Measurements from ENCODE around the gene PRMT3. TPM values are rescaled to one million over a fixed set of nuclear protein-coding genes. Genes with fewer than 3 reads are reported as not detected.
A peak's percentile ranks its signal among the peaks of the same experiment; 100 is the strongest.

PRMT3 gene
- 37.7 and 39.6 TPM in 2 replicates for total RNA-seq (2014; rRNA removed; shearing (Covaris generic); ENCODE audit: low replicate concordance)

GRCh38 chr11:20387261-20388095, at the start of gene PRMT3:
TSS of gene PRMT3 (plus strand) at chr11:20387716. CDS start at chr11:20387747, 31 bp downstream.
- DNase-seq, result peak; percentile 99
- H3K4me2 ChIP-seq (ENCODE audit: low read depth, low read length, poor library complexity, severe bottlenecking), result peak within 1 kb of the TSS; percentile 84
- H3K9me2 ChIP-seq (replicated peaks; ENCODE audit: insufficient read depth, low read length), result no peaks in the 10 kb centered on the region
- peaks cover 41% of the 10 kb centered on the region for H3K79me2 ChIP-seq (ENCODE audit: low read length)
- no peaks in the 10 kb centered on the region for H3K9me3 ChIP-seq (ENCODE audit: low read length)
- peaks cover 11% of the 10 kb centered on the region for H3K4me1 ChIP-seq (ENCODE audit: low read length)
- H3K27ac ChIP-seq (ENCODE audit: low read length), result peak within 1 kb of the TSS; percentile 74
- H3K27me3 ChIP-seq (ENCODE audit: low read length), result no peaks in the 10 kb centered on the region
- H3K4me3 ChIP-seq (ENCODE audit: low read length), result peak within 1 kb of the TSS; percentile 91
- H4K20me1 ChIP-seq (ENCODE audit: insufficient read depth, low read depth, low read length), result no peaks in the 10 kb centered on the region
- peak within 1 kb of the TSS; percentile 99 for H3K9ac ChIP-seq (ENCODE audit: low read length)
- peaks cover 20% of the 10 kb centered on the region; the same call in 1 of the 2 replicates for H3K36me3 ChIP-seq (ENCODE audit: insufficient read depth, low read length)
- H2AFZ ChIP-seq (ENCODE audit: low read length), result no peak within 1 kb of the TSS; the same call in 1 of the 2 replicates

GRCh38 chr11:20342347-20343141, 45.0 kb upstream of the PRMT3 start:
- Histone ChIP-seq H4K20me1 (ENCODE audit: insufficient read depth, low read depth, low read length) (no peaks in the 10 kb centered on the region), H3K4me3 (ENCODE audit: low read length) (no peak overlapping the region), H3K9me2 (replicated peaks; ENCODE audit: insufficient read depth, low read length) (no peaks in the 10 kb centered on the region), H3K27me3 (ENCODE audit: low read length) (no peaks in the 10 kb centered on the region), H3K79me2 (ENCODE audit: low read length) (no peaks in the 10 kb centered on the region), H2AFZ (ENCODE audit: low read length) (no peak overlapping the region), H3K9ac (ENCODE audit: low read length) (no peak overlapping the region), H3K4me1 (ENCODE audit: low read length) (peaks cover 6% of the 10 kb centered on the region), H3K9me3 (ENCODE audit: low read length) (no peaks in the 10 kb centered on the region), H3K36me3 (ENCODE audit: insufficient read depth, low read length) (no peaks in the 10 kb centered on the region), H3K4me2 (ENCODE audit: low read depth, low read length, poor library complexity, severe bottlenecking) (no peak overlapping the region), H3K27ac (ENCODE audit: low read length) (no peak overlapping the region)
- DNase-seq, result no peak

DNA sequence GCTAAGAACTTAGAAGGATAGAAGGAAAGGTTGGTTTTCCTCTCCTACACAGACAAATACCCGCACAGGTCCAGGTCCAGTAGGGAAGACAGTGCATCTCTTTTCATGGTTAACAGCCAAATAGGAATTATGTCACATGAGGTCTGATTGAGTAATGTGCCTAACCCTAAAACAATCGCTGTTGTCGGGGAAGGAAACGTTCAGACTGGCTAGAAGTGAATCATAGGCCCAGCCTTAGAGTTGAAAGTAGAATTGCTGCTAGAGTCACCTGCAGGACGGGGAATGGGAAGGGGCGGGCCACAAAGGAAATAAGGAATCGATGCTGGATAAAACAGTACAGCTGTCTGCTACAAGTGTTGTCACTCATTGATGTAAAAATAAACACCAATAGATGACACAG, 36.4 kb upstream of the PRMT3 start:
- no peak overlapping the region for H3K4me2 ChIP-seq (ENCODE audit: low read depth, low read length, poor library complexity, severe bottlenecking)
- no peaks in the 10 kb centered on the region for H3K79me2 ChIP-seq (ENCODE audit: low read length)
- H3K9ac ChIP-seq (ENCODE audit: low read length), result no peak overlapping the region
- no peaks in the 10 kb centered on the region for H4K20me1 ChIP-seq (ENCODE audit: insufficient read depth, low read depth, low read length)
- no peak for DNase-seq
- H3K27me3 ChIP-seq (ENCODE audit: low read length), result no peaks in the 10 kb centered on the region
- H3K4me1 ChIP-seq (ENCODE audit: low read length), result peaks cover 6% of the 10 kb centered on the region
- H2AFZ ChIP-seq (ENCODE audit: low read length), result no peak overlapping the region
- no peaks in the 10 kb centered on the region for H3K36me3 ChIP-seq (ENCODE audit: insufficient read depth, low read length)
- H3K9me3 ChIP-seq (ENCODE audit: low read length), result no peaks in the 10 kb centered on the region
- no peak overlapping the region for H3K27ac ChIP-seq (ENCODE audit: low read length)
- H3K4me3 ChIP-seq (ENCODE audit: low read length), result no peak overlapping the region
- H3K9me2 ChIP-seq (replicated peaks; ENCODE audit: insufficient read depth, low read length), result no peaks in the 10 kb centered on the region

DNA sequence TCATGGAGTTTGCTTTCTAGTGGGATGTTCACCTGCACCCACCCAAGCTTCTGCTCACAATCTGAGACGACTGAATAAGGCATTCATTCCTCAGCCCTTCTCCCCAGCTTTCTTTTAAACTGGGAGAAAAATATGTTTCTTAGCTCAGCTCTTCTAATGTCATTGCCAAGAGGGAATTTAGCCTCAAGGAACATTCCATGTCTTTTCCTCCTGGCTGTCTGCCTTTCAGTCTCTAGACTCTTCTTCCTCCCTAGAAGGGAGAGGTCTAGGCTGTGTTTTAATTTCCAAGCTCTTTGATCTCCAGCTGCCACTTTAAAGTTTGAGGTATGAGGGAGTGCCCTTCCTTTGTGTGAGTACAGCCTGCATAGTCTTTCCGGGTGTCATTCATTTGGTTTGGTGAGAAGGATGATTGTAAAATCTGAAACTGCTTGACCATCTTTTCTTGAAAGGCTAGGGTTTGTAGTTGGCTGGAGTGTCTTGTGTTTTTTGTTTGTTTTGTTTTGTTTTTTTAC, 35.7 kb upstream of the PRMT3 start:
- Histone ChIP-seq H3K27me3 (ENCODE audit: low read length) (no peaks in the 10 kb centered on the region), H3K4me2 (ENCODE audit: low read depth, low read length, poor library complexity, severe bottlenecking) (no peak overlapping the region), H4K20me1 (ENCODE audit: insufficient read depth, low read depth, low read length) (no peaks in the 10 kb centered on the region), H3K27ac (ENCODE audit: low read length) (no peak overlapping the region), H3K79me2 (ENCODE audit: low read length) (no peaks in the 10 kb centered on the region), H3K36me3 (ENCODE audit: insufficient read depth, low read length) (no peaks in the 10 kb centered on the region), H3K4me3 (ENCODE audit: low read length) (no peak overlapping the region), H3K9ac (ENCODE audit: low read length) (no peak overlapping the region), H2AFZ (ENCODE audit: low read length) (no peak overlapping the region), H3K4me1 (ENCODE audit: low read length) (peaks cover 1% of the 10 kb centered on the region), H3K9me2 (replicated peaks; ENCODE audit: insufficient read depth, low read length) (no peaks in the 10 kb centered on the region), H3K9me3 (ENCODE audit: low read length) (no peaks in the 10 kb centered on the region)
- DNase-seq, result no peak

- peak; percentile 59 for DNase-seq
- H3K4me3 ChIP-seq (ENCODE audit: low read length), result no peak overlapping the region
- H3K4me1 ChIP-seq (ENCODE audit: low read length), result no peaks in the 10 kb centered on the region
- H3K36me3 ChIP-seq (ENCODE audit: insufficient read depth, low read length), result no peaks in the 10 kb centered on the region
- H3K9me3 ChIP-seq (ENCODE audit: low read length), result no peaks in the 10 kb centered on the region
- no peak overlapping the region for H3K9ac ChIP-seq (ENCODE audit: low read length)
- H3K79me2 ChIP-seq (ENCODE audit: low read length), result no peaks in the 10 kb centered on the region
- H3K27ac ChIP-seq (ENCODE audit: low read length), result no peak overlapping the region
- no peak overlapping the region for H3K4me2 ChIP-seq (ENCODE audit: low read depth, low read length, poor library complexity, severe bottlenecking)
- no peaks in the 10 kb centered on the region for H3K9me2 ChIP-seq (replicated peaks; ENCODE audit: insufficient read depth, low read length)
- no peaks in the 10 kb centered on the region for H4K20me1 ChIP-seq (ENCODE audit: insufficient read depth, low read depth, low read length)
- H2AFZ ChIP-seq (ENCODE audit: low read length), result no peak overlapping the region
- no peaks in the 10 kb centered on the region for H3K27me3 ChIP-seq (ENCODE audit: low read length)
These were observed 33.6 kb upstream of the PRMT3 start for GRCh38 chr11:20353829-20354434.

DNA sequence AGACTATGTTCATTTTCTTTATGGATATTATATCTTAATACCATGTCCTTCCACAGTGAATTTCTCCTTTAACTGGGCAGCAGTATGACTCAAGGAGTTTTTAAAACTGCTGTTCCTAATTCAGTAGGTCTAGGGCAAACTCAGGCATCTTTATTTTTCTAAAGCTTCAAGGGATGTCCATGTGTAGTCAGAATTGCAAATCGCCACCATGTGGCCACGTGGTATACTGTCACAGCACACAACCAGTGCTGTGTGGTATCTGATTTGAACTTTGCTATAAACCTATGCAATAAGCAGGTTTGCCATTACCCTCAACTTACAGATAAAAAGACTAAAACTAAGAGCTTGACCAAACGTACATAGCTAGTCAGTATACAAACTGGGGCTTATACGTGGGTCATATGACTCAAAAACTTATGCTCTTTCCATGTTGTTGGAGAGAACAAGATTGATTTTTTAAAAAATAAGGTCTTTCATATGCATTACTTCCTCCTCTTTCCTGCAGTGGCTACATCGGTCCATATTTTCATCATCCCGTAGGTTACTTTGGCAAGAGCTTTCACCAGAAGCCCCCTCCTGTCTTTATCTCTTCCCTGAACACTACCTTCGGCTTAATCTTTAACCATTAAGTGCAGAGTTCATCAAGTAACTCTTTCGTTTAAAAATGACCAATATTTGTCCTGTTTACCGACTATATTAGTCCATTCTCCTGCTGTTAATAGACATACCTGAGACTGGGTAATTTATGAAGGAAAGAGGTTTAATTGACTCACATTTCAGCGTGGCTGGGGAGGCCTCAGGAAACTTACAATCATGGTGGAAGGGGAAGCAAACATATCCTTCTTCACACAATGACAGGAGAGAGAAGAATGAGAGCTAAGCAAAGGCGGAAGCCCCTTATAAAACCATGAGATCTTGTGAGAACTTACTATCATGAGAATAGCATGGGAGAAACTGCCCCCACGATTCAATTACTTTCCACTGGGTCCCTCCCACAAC, 32.0 kb upstream of the PRMT3 start:
- peak; percentile 67 for DNase-seq
- H3K27ac ChIP-seq (ENCODE audit: low read length), result no peak overlapping the region
- H3K4me2 ChIP-seq (ENCODE audit: low read depth, low read length, poor library complexity, severe bottlenecking), result no peak overlapping the region
- no peaks in the 10 kb centered on the region for H4K20me1 ChIP-seq (ENCODE audit: insufficient read depth, low read depth, low read length)
- no peak overlapping the region for H2AFZ ChIP-seq (ENCODE audit: low read length)
- H3K4me3 ChIP-seq (ENCODE audit: low read length), result no peak overlapping the region
- no peaks in the 10 kb centered on the region for H3K9me3 ChIP-seq (ENCODE audit: low read length)
- H3K9ac ChIP-seq (ENCODE audit: low read length), result no peak overlapping the region
- no peaks in the 10 kb centered on the region for H3K79me2 ChIP-seq (ENCODE audit: low read length)
- H3K4me1 ChIP-seq (ENCODE audit: low read length), result 0 out of 2 replicates have a peak, but pooled peaks cover under 1% of the 10 kb centered on the region
- no peaks in the 10 kb centered on the region for H3K36me3 ChIP-seq (ENCODE audit: insufficient read depth, low read length)
- H3K27me3 ChIP-seq (ENCODE audit: low read length), result no peaks in the 10 kb centered on the region
- H3K9me2 ChIP-seq (replicated peaks; ENCODE audit: insufficient read depth, low read length), result no peaks in the 10 kb centered on the region

DNA sequence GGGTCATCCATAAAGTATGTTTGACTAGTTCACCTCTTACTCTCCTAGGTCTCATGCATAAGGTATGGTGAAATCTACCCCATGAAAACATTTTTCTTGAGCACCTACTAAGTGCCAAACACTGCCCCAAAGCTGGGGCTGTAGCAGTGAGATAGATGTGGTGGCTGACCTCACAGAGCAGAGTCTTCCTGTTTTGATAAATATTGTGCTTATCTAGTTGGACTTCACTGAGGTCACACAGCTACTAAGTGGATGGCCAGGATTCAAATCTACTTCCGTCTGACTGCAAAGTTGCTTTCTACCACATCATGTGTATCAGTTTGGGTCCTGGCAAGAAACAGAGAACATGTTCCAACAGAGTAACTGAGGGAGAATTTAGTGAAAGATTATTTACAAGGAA, 30.4 kb upstream of the PRMT3 start:
- Histone ChIP-seq H3K9me2 (replicated peaks; ENCODE audit: insufficient read depth, low read length) (no peaks in the 10 kb centered on the region), H3K9ac (ENCODE audit: low read length) (no peak overlapping the region), H3K79me2 (ENCODE audit: low read length) (no peaks in the 10 kb centered on the region), H3K9me3 (ENCODE audit: low read length) (no peaks in the 10 kb centered on the region), H4K20me1 (ENCODE audit: insufficient read depth, low read depth, low read length) (no peaks in the 10 kb centered on the region), H2AFZ (ENCODE audit: low read length) (no peak overlapping the region), H3K4me1 (ENCODE audit: low read length) (0 out of 2 replicates have a peak, but pooled peaks cover 3% of the 10 kb centered on the region), H3K4me3 (ENCODE audit: low read length) (no peak overlapping the region), H3K27ac (ENCODE audit: low read length) (no peak overlapping the region), H3K4me2 (ENCODE audit: low read depth, low read length, poor library complexity, severe bottlenecking) (no peak overlapping the region), H3K27me3 (ENCODE audit: low read length) (no peaks in the 10 kb centered on the region), H3K36me3 (ENCODE audit: insufficient read depth, low read length) (no peaks in the 10 kb centered on the region)
- no peak for DNase-seq

All from Karpas-422 (cell line).